ENCODE results near the gene OR3A1. TPM values are rescaled to one million over a fixed set of nuclear protein-coding genes. Genes with fewer than 3 reads are reported as not detected.
"Not testable (repeated sequence)": the region's sequence is repeated elsewhere in the genome, so short reads cannot be mapped to it uniquely, and the experiment has no call there.

OR3A1 gene
- total and polyA plus RNA-seq, 2 donors: not detected

DNA sequence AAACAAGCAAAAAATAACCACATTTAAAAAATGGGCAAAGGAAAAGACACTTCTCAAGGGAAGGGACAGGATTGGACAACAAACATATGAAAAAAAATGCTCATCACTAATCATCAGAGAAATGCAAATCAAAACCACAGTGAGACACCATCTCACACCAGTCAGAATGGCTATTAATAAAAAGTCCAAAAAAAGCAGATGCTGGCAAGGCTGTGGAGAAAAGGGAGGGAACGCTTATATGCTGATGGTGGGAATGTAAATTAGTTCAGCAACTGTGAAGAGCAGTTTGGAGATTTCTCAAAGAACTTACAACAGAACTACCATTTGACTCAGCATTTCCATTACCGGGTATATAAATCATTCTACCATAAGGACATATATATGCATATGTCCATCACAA lies 49.1 kb downstream of the OR3A1 start:
- H3K4me3 ChIP-seq (ENCODE audit: low read depth, low read length); H3K4me1 ChIP-seq (ENCODE audit: insufficient read depth); DNase-seq (ENCODE audit: extremely low spot score); H3K27ac ChIP-seq (ENCODE audit: low read depth); H3K36me3 ChIP-seq (ENCODE audit: insufficient read depth): not testable (repeated sequence)
- WGBS: 90% methylated on average over 1 of the region's 2 CpGs

DNA sequence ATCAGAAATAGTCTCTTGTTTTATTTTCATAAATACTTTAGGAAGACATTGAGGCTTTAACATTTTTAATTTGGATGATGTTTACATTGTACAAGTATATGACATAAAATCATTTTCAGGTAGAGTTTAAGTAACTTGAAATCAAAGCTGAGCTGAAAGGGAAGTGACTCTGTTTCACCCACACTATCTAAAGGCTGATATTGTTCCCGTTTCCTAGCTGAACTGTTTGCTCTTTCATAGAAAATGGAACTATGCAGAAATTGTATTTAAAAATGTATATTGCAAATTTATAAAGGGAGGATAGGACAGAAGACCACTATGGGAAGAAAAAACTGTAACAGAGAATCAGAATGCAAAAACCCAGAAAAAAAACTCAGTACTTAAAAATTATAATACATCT lies 53.3 kb downstream of the OR3A1 start:
- 50% methylated on average over 1 of the region's 1 CpG for WGBS
- not testable (repeated sequence) for H3K4me3 ChIP-seq (ENCODE audit: low read depth, low read length); DNase-seq (ENCODE audit: extremely low spot score); H3K4me1 ChIP-seq (ENCODE audit: insufficient read depth); H3K27ac ChIP-seq (ENCODE audit: low read depth); H3K36me3 ChIP-seq (ENCODE audit: insufficient read depth)

DNA sequence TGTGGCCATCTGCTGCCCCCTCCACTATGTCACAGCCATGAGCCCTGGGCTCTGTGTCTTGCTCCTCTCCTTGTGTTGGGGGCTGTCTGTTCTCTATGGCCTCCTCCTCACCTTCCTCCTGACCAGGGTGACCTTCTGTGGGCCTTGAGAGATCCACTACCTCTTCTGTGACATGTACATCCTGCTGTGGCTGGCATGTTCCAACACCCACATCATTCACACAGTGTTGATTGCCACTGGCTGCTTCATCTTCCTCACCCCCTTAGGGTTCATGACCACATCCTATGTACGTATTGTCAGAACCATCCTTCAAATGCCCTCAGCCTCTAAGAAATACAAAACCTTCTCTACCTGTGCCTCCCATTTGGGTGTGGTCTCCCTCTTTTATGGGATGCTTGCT lies 57.1 kb downstream of the OR3A1 start:
- H3K27ac ChIP-seq (ENCODE audit: low read depth); H3K4me1 ChIP-seq (ENCODE audit: insufficient read depth); H3K4me3 ChIP-seq (ENCODE audit: low read depth, low read length); H3K36me3 ChIP-seq (ENCODE audit: insufficient read depth); DNase-seq (ENCODE audit: extremely low spot score): not testable (repeated sequence)
- WGBS: no CpG with 5 or more reads among the region's 1 CpG

Other genes starting within 250 kb of the OR3A1 start
- not detected for gene OR1D5, start 234.8 kb downstream of the OR3A1 start, total RNA-seq
- gene OR1D5, start 234.8 kb downstream of the OR3A1 start, polyA plus RNA-seq: not detected
- not detected for gene OR1D2, start 193.9 kb downstream of the OR3A1 start, total RNA-seq
- not detected for gene OR1D2, start 193.9 kb downstream of the OR3A1 start, polyA plus RNA-seq
- not detected for gene OR1G1, start 170.8 kb downstream of the OR3A1 start, total RNA-seq
- gene OR1G1, start 170.8 kb downstream of the OR3A1 start, polyA plus RNA-seq: not detected
- gene OR1A2, start 100.8 kb downstream of the OR3A1 start, total RNA-seq: not detected
- gene OR1A2, start 100.8 kb downstream of the OR3A1 start, polyA plus RNA-seq: not detected
- gene OR1A1, start 90.7 kb downstream of the OR3A1 start, total RNA-seq: not detected
- gene OR1A1, start 90.7 kb downstream of the OR3A1 start, polyA plus RNA-seq: not detected
- gene OR3A2, start 87.9 kb upstream of the OR3A1 start, total RNA-seq: 0.42 TPM
- gene OR3A2, start 87.9 kb upstream of the OR3A1 start, polyA plus RNA-seq: 0.22 TPM
- not detected for gene OR1E1, start 100.0 kb upstream of the OR3A1 start, total RNA-seq
- gene OR1E1, start 100.0 kb upstream of the OR3A1 start, polyA plus RNA-seq: not detected
- not detected for gene OR3A3, start 113.0 kb upstream of the OR3A1 start, total RNA-seq
- gene OR3A3, start 113.0 kb upstream of the OR3A1 start, polyA plus RNA-seq: not detected
- not detected for gene OR1E2, start 135.5 kb upstream of the OR3A1 start, total RNA-seq
- gene OR1E2, start 135.5 kb upstream of the OR3A1 start, polyA plus RNA-seq: not detected
- gene SPATA22, start 173.5 kb upstream of the OR3A1 start, total RNA-seq: 1.0 TPM
- 0.23 TPM for gene SPATA22, start 173.5 kb upstream of the OR3A1 start, polyA plus RNA-seq
- 44.9 TPM for gene ASPA, start 177.6 kb upstream of the OR3A1 start, total RNA-seq
- gene ASPA, start 177.6 kb upstream of the OR3A1 start, polyA plus RNA-seq: 2.8 TPM

Data from urinary bladder (tissue), 4 donors.